UCSD-AML1 (cell line): ENCODE data around the gene ABHD4.
A peak's percentile ranks its signal among the peaks of the same experiment; 100 is the strongest.
"Not testable (repeated sequence)": the region's sequence is repeated elsewhere in the genome, so short reads cannot be mapped to it uniquely, and the experiment has no call there.

Source experiments
- DNase-seq: peaks from one replicate; lab custom pipeline; 2025; ENCODE audit not compliant: unreplicated experiment; lab: John Stamatoyannopoulos, UW

Gene ABHD4

GRCh38 chr14:22589096-22589839 is 8.8 kb upstream of the ABHD4 start, which contains the start of gene DAD1:
Gene DAD1, minus strand, starts transcription at chr14:22589224. Its CDS starts 67 bp downstream, at chr14:22589157.
- peak; percentile 99 for DNase-seq

GRCh38 chr14:22593189-22593588 is 4.9 kb upstream of the ABHD4 start:
- DNase-seq, result no peak

GRCh38 chr14:22593601-22594000 is 4.5 kb upstream of the ABHD4 start:
- no peak for DNase-seq

- DNase-seq, result no peak
These were observed 3.9 kb upstream of the ABHD4 start for GRCh38 chr14:22594156-22594716.

- DNase-seq, result no peak
These were observed 1.7 kb upstream of the ABHD4 start for GRCh38 chr14:22596354-22596879.

- no peak for DNase-seq
These were observed 835 bp upstream of the ABHD4 start for GRCh38 chr14:22597265-22597664.

GRCh38 chr14:22597771-22598098 is 365 bp upstream of the ABHD4 start:
- DNase-seq, result no peak

GRCh38 chr14:22598896-22599244 is 770 bp downstream of the ABHD4 start:
- DNase-seq, result no peak

- DNase-seq, result no peak
These were observed 1.2 kb downstream of the ABHD4 start for GRCh38 chr14:22599349-22599748.

- DNase-seq, result no peak
These were observed 1.9 kb downstream of the ABHD4 start for GRCh38 chr14:22600027-22600426.

- DNase-seq, result no peak
These were observed 3.4 kb downstream of the ABHD4 start for GRCh38 chr14:22601456-22601855.

- DNase-seq, result no peak
These were observed 3.9 kb downstream of the ABHD4 start for GRCh38 chr14:22601996-22602395.

GRCh38 chr14:22602862-22603261 is 4.8 kb downstream of the ABHD4 start:
- DNase-seq, result no peak

GRCh38 chr14:22606380-22606779 is 8.3 kb downstream of the ABHD4 start:
- no peak for DNase-seq

GRCh38 chr14:22607291-22607690 is 9.2 kb downstream of the ABHD4 start:
- DNase-seq, result no peak

GRCh38 chr14:22610931-22611330 is 12.8 kb downstream of the ABHD4 start:
- no peak for DNase-seq

GRCh38 chr14:22613106-22613695 is 15.1 kb downstream of the ABHD4 start:
- no peak for DNase-seq

- DNase-seq, result no peak
These were observed 15.7 kb downstream of the ABHD4 start for GRCh38 chr14:22613736-22614239.

- no peak for DNase-seq
These were observed 16.2 kb downstream of the ABHD4 start for GRCh38 chr14:22614240-22614799.

- not testable (repeated sequence) for DNase-seq
These were observed 17.7 kb downstream of the ABHD4 start for GRCh38 chr14:22615765-22616164.

- DNase-seq, result no peak
These were observed 24.2 kb downstream of the ABHD4 start for GRCh38 chr14:22622255-22622654.

GRCh38 chr14:22623047-22623446 is 24.9 kb downstream of the ABHD4 start:
- DNase-seq, result no peak
